NCI-H1105 (cell line): Measurements from ENCODE around the gene SYDE2.
A peak's percentile ranks its signal among the peaks of the same experiment; 100 is the strongest.

Experiments used
- DNase-seq: peaks from one replicate; lab custom pipeline; 2025; lab: John Stamatoyannopoulos, UW

SYDE2 gene

GRCh38 chr1:85125891-85126290, 74.9 kb downstream of the SYDE2 start:
- no peak for DNase-seq

GRCh38 chr1:85124091-85124490, 76.7 kb downstream of the SYDE2 start:
- peak; percentile 54 for DNase-seq

DNA sequence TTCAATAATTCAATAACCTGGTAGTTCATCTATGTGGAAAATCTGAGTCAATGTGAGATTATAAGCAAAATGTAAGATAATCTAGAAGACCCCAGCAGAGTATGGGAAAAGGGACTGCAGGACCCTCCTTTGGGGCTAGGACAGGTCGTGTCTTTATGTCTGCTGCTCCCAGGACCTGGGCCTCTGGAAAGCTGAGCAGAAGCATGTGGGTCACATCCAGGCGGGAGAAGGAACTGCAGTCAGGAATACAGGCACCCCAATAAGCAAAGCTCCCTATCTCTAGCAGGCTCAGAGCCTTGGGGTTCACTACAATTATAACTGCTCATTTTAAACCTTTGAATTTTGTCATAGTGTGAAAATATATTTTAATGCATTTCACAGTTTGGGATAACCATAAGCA, 78.6 kb downstream of the SYDE2 start:
- no peak for DNase-seq

GRCh38 chr1:85121744-85122143, 79.1 kb downstream of the SYDE2 start:
- no peak for DNase-seq

DNA sequence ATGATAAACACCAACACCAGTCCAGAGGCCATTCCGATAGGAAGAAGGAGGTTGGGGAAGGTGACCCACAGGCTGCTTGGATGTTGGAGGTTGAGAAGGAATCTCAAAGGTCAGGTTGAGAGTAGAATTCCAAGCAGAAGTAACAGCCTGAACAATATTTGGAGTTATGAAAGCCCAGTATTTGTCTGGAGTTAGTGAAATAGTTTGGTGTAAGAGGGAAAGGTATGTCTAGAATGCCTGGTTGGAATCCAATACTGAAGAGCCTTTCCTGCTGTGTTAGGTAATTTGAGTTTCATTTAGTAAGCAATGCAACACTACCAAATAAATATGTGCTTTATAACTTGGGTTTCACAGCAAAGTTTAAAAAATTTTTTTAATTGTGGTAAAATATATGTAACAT, 82.1 kb downstream of the SYDE2 start:
- no peak for DNase-seq

GRCh38 chr1:85116856-85117255, 84.0 kb downstream of the SYDE2 start:
- no peak for DNase-seq

- no peak for DNase-seq
Observed at GRCh38 chr1:85115933-85116332, 84.9 kb downstream of the SYDE2 start.

DNA sequence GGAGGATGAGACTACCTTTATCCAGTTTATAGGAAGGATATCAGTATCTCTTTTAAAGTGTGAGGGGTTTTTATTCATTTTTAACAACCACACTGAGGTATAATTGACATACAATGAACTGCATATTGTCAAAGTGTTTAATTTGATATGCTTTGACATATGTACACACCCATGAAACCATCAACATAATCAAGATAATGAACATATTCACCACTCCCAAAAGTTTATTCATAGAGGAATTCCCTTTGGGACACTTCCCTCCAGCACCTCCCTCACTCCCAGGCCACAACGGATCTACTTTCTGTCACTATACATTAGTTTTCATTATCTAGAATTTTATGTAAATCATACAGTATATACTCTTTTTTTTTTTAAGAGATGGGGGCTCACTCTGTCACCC, 89.1 kb downstream of the SYDE2 start:
- DNase-seq, result no peak

DNA sequence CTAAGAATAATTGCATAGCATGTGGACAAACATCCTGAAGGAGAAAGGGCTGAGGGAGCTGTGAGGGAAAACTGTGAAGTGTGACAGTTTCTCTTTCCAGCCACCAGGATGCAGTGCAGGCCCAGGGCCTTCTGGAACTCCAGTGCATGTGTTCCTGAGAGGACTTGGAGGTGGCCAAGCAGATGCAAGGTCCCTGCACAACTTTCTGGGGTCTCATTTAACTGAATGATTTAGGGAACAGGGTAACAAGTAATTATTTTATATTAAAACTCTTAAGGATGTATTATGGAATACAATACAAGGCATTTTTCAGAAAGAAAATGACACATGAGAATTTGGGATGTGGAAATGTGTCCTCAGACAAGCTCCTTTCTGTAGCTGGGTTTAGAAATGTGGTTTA, 91.3 kb downstream of the SYDE2 start:
- peak; percentile 46 for DNase-seq
